GM10266 (cell line): Measurements from ENCODE around the gene NAGS.

ENCODE experiments used
- DNase-seq: peaks from one replicate; pipeline ENCODE4 v3.0.0; 2012; ENCODE audit errors: extremely low spot score
- TF ChIP-seq, protein P1 (sequence below): IDR thresholded peaks from 2 replicates; pipeline ENCODE4 v1.5.1; 2012; ENCODE audit warnings: mild to moderate bottlenecking, low read depth; ENCODE audit not compliant: control insufficient read depth, insufficient read depth; ENCODE audit errors: missing control alignments

The NAGS gene

DNA sequence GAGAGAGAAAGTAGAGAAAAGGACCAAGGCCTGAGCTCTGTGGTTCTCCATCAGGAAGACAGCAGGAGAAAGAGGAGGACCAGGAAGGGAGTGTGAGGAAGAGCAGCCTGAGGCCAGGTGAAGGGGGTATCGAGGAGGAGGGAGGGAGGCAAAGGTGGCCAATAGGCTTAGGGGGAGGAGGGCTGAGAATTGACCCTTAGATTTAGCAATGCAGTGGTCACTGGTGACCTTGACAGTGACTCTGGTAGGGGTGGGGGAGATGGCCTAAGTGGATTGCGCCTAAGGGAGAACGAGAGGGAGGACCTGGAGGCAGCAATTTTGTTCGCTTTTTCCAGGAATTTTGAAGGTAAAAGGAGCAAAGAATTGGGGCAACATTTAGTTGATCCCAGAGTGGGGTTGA, 5.4 kb upstream of the NAGS start:
- TF ChIP-seq, protein P1, sequence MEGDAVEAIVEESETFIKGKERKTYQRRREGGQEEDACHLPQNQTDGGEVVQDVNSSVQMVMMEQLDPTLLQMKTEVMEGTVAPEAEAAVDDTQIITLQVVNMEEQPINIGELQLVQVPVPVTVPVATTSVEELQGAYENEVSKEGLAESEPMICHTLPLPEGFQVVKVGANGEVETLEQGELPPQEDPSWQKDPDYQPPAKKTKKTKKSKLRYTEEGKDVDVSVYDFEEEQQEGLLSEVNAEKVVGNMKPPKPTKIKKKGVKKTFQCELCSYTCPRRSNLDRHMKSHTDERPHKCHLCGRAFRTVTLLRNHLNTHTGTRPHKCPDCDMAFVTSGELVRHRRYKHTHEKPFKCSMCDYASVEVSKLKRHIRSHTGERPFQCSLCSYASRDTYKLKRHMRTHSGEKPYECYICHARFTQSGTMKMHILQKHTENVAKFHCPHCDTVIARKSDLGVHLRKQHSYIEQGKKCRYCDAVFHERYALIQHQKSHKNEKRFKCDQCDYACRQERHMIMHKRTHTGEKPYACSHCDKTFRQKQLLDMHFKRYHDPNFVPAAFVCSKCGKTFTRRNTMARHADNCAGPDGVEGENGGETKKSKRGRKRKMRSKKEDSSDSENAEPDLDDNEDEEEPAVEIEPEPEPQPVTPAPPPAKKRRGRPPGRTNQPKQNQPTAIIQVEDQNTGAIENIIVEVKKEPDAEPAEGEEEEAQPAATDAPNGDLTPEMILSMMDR, result no peak
- no peak for DNase-seq

DNA sequence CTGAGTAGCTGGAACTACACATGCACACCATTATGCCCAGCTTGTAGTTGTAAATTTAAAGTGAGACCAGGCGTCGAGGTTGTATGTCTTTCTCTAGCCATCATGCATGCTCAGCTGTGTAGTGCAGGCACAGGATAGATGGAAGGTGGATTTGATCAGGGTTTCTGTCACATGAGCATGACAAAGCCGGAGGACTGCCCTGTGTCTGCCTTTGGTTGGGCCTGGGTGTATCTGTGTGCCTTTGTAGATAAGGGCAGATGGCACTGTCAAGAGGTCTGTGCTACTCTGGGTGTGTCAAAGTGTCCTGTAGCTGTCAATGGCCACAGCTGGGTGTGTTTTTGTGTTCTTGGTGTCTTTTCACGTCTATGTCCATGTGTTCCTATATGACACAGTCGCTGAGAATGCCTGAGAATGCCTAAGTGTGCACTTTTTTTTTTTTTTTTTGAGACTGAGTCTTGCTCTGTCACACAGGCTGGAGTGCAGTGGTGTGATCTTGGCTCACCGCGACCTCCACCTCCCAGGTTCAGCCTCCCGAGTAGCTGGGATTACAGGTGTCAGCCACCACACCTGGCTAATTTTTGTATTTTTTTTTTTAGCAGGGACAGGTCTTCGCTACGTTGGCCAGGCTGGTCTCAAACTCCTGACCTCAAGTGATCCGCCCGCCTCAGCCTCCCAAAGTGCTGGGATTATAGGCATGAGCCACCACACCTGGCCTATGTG, 4.1 kb upstream of the NAGS start:
- no peak for DNase-seq
- TF ChIP-seq, protein P1, result no peak

DNA sequence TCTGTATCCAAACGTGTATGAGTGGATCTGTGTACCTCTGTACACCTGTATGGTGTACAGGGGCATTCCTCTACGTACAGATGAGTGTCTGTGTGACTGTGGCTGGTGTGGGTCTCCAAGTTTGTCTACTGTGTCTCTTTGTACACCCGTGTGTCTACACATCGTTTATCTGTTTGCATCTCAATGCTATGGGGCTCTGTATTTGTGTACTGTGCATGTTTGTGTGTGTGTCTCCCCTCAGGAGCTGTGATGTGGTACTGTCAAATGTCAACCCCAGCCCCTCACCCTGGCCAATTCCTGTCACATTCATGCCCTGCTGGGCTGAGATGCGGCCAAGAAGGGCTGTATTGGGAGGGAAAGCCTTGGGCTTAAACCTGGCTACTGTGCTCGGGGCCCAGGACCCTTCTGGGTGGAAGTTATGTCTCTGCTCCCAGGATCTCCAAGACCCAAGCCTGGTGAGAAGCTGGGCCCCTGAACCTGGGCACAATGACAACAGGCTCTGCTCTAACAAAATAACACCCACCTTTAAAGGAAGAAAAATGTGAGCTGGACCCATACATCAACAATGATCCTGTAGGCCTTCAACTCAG, 3.5 kb upstream of the NAGS start:
- no peak for DNase-seq
- TF ChIP-seq, protein P1, result no peak

DNA sequence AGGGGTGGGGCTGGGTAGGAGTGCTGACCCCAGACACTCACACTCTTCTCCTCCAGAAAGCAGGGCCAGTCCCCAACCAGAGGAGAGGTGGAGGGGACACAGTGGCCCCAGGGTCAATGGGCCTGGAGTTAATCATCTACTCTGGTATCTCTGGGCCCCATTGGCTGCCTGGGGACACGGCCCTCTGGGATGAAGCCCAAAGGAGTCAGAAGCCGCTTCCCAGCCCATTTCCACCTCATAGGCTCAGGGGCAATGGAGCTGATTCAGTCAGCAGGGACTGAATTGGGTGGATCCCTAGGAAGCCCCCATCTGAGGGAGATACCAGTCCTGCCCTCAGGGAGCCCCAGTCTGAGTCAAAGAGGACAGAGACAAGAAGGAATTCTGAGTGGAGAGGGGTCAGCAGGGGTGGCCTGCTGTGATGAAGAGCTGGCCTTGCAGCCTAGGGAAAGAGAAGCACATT, 2.9 kb upstream of the NAGS start:
- DNase-seq, result no peak
- TF ChIP-seq, protein P1, result no peak

DNA sequence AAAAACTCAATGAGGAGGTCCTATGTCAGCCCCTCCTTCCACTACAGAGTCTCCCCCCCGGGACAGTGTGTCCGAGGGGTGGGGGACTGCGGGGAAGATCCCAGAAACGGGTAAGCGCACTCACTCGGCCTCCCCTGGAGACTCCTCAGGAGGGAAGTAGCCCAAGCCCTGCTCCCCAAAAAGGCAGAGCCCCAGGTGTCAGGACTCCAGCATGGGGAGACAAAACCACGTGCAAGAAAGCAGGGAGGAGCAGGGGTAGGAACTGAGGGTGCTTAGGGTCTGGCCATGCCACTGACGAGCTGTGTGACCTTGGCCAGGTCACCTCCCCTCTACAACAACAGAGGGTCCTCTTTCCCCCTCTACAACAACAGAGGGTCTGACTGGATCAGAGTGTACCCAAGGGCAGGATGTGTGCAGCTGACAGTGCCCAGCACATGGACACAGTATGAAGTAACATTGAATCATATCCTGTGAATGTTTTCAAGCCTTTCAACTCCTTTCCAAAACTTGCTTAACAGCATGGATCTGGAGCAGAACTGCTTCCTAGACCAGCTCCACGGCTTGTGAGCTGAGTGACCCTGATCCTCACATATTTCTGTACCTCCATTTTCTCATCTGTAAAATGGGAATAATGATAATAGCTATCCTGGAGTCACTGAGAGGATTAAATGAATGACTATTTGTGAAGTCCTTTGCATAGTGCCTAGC, 2.1 kb upstream of the NAGS start:
- no peak for DNase-seq
- TF ChIP-seq, protein P1, result no peak

DNA sequence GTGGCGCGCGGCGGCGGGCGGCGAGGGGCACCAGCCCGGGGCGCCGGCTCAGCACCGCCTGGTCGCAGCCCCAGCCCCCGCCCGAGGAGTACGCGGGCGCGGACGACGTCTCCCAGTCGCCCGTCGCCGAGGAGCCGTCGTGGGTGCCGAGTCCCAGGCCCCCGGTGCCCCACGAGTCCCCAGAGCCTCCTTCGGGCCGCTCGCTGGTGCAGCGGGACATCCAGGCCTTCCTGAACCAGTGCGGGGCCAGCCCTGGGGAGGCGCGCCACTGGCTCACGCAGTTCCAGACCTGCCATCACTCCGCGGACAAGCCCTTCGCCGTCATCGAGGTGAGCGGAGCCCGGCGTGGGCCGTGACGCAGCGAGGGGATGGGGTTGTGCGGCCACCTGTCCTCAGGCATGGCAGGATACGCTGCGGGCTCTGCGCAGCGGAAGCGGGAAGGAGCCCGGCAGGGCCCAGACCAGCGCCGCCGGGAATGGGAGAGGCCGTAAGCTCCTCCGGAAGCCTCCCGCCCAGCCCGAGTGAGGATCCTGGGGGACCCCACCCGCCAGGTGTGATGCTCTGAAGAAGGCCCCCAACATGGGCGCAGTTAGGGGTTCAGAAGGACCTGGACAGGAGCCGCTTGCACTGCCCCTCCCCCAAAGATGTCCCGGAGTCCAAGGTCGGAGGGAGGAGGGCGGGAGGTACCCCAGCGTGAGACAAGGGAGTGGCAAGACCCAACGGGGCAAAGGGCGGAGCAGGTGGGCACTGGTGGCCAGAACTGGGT, 522 bp downstream of the NAGS start:
- TF ChIP-seq, protein P1, result no peak
- no peak for DNase-seq
